LNCaP clone FGC (cell line): ENCODE measurements around the gene MBTPS2.
A peak's percentile ranks its signal among the peaks of the same experiment; 100 is the strongest.

ENCODE experiments used
- DNase-seq: peaks from one replicate; pipeline ENCODE4 v3.0.0-alpha.2; 2011; ENCODE audit warnings: low read depth
- H3K4me3 ChIP-seq: 2 replicates; pipeline ENCODE4 v1.5.1; 2011; ENCODE audit warnings: mild to moderate bottlenecking, low read depth, low read length, control low read depth
- CTCF ChIP-seq: IDR thresholded peaks from 2 replicates; pipeline ENCODE4 v1.5.1; 2012; ENCODE audit warnings: mild to moderate bottlenecking; ENCODE audit not compliant: control insufficient read depth, insufficient read depth; ENCODE audit errors: extremely low read depth

The MBTPS2 gene

GRCh38 chrX:21838937-21839333, 482 bp upstream of the MBTPS2 start:
- no peak for TF ChIP-seq CTCF

GRCh38 chrX:21840193-21840545, 752 bp downstream of the MBTPS2 start:
- no peak for TF ChIP-seq CTCF
- DNase-seq, result no peak
- peak overlapping the region; percentile 68 for H3K4me3 ChIP-seq

More at GRCh38 chrX:21838937-21839333, 482 bp upstream of the MBTPS2 start:
- DNase-seq, result no peak
- peak overlapping the region; percentile 68 for H3K4me3 ChIP-seq

GRCh38 chrX:21843179-21843578, 3.8 kb downstream of the MBTPS2 start:
- no peak for DNase-seq
- no peak for TF ChIP-seq CTCF
- no peak overlapping the region for H3K4me3 ChIP-seq

DNA sequence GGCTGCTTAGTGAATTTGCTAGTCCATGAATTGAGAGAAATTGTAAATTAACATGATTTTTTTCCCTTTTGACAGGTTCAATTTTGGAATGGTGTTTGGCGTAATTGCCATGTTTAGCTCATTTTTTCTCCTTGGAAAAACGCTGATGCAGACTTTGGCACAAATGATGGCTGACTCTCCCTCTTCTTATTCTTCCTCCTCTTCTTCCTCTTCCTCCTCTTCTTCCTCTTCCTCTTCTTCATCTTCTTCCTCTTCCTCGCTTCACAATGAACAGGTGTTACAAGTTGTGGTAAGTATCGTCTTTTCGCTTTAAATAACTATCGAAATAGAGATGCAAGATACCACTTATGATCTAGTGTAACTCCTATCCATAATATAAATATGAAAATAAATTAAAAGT, 5.7 kb downstream of the MBTPS2 start:
- DNase-seq, result no peak
- TF ChIP-seq CTCF, result no peak
- H3K4me3 ChIP-seq, result no peak overlapping the region

DNA sequence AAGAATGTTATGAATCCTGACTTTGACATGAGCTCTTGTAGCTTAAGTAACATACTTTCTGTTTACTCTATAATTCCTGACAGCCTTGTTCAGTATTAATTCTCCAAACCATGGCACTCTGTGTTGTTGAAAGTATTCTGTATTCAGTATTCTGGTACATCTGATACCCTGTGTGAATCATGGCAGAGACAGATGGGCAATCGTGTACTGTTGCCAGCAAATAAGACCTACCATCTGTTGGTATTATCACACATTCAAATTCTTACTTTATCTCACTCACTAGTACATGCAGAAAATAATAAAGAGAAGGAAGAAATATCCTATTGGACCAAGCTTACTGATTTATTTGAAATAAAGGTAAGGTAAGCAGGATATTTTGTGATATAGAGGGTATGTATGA, 7.9 kb downstream of the MBTPS2 start:
- no peak for TF ChIP-seq CTCF
- no peak for DNase-seq
- no peak overlapping the region for H3K4me3 ChIP-seq

DNA sequence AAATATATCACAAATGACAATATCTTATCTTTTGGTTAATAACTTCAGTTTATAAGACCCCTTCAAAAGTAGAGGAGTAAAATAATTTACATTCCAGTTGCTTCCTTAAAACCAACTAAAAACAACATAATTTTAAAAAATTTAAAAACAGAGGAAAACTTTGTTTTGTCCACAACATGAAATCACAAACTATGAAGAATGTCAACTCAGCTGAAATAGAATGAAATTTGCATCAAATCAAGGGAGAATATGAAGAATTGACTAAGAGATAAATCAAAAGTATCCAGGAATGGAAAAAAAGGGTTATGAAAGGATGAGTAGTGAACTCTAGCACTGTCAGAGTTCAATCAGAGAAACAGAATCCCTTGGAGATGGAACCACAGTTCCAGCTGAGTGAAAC, 14.2 kb downstream of the MBTPS2 start:
- TF ChIP-seq CTCF, result no peak
- DNase-seq, result no peak
- H3K4me3 ChIP-seq, result no peak overlapping the region

DNA sequence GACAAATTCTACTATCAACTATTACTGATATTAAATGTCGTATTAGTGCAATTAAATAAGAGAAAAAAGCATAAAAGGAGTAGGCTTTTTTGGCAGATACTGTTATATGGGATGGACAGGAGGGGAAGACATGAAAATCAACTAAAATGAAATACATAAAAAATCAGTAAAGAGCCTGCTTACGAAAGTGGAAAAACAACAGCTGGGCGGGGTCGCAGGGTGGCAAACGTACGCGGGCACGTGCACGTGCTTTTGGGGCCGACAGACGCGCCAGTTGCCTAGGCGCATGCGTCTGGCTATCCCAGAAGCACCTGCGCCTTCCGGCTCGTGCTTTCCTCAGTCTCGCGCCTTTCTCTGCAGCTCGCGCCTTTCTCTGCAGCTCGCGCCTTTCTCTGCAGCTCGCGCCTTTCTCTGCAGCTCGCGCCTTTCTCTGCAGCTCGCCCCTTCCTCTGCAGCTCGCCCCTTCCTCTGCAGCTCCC, 16.6 kb downstream of the MBTPS2 start, which contains the start of gene YY2:
YY2 (plus strand) TSS at position 51 of the 479 bp plus-strand sequence. CDS start 498 bp downstream, outside the sequence.
- TF ChIP-seq CTCF, result no peak
- no peak for DNase-seq
- no peak within 1 kb of the TSS for H3K4me3 ChIP-seq
